H9 (cell line): ENCODE measurements around the gene PDCD4. TPM values are rescaled to one million over a fixed set of nuclear protein-coding genes. Genes with fewer than 3 reads are reported as not detected.

Experiments
- DNase-seq: peaks from one replicate; pipeline ENCODE4 v3.0.0-alpha.2; 2017
- H2AFZ ChIP-seq: one replicate; pipeline ENCODE4 v1.6.1; 2013; ENCODE audit warnings: mild to moderate bottlenecking, low read length, control low read depth, moderate library complexity
- H2AK5ac ChIP-seq: 2 replicates; pipeline ENCODE4 v1.6.1; 2013; ENCODE audit warnings: low read length, control low read depth, mixed read lengths; ENCODE audit not compliant: insufficient read length
- H2BK120ac ChIP-seq: one replicate; pipeline ENCODE4 v1.6.1; 2013; ENCODE audit warnings: low read depth, mild to moderate bottlenecking, low read length, control low read depth, inconsistent platforms; ENCODE audit not compliant: poor library complexity, severe bottlenecking
- H2BK12ac ChIP-seq: 2 replicates; pipeline ENCODE4 v1.6.1; 2013; ENCODE audit warnings: low read length, control low read depth, mixed read lengths, low read depth; ENCODE audit not compliant: insufficient read length
- H2BK15ac ChIP-seq: 2 replicates; pipeline ENCODE4 v1.6.1; 2013; ENCODE audit warnings: low read depth, low read length, control low read depth
- H2BK20ac ChIP-seq: one replicate; pipeline ENCODE4 v1.6.1; 2013; ENCODE audit warnings: low read depth, mild to moderate bottlenecking, low read length, control low read depth, inconsistent platforms; ENCODE audit not compliant: poor library complexity, severe bottlenecking
- H2BK5ac ChIP-seq: 2 replicates; pipeline ENCODE4 v1.6.1; 2013; ENCODE audit warnings: low read length, control low read depth, mixed read lengths; ENCODE audit not compliant: insufficient read length
- H3K14ac ChIP-seq: 2 replicates; pipeline ENCODE4 v1.6.1; 2013; ENCODE audit warnings: low read length, control low read depth; ENCODE audit not compliant: insufficient read depth
- H3K18ac ChIP-seq: 2 replicates; pipeline ENCODE4 v1.6.1; 2013; ENCODE audit warnings: low read depth, mild to moderate bottlenecking, mixed read lengths, low read length, control low read depth; ENCODE audit not compliant: insufficient read length
- H3K23ac ChIP-seq: 2 replicates; pipeline ENCODE4 v1.6.1; 2013; ENCODE audit warnings: low read length, control low read depth, mixed read lengths, low read depth; ENCODE audit not compliant: insufficient read length
- H3K23me2 ChIP-seq: 2 replicates; pipeline ENCODE4 v1.6.1; 2013; ENCODE audit warnings: low read depth, mild to moderate bottlenecking, mixed read lengths, low read length, control low read depth; ENCODE audit not compliant: insufficient read length, poor library complexity, severe bottlenecking
- H3K27ac ChIP-seq: 2 replicates; pipeline ENCODE4 v1.5.1; 2013; ENCODE audit warnings: low read length, control low read depth, mixed read lengths, low read depth; ENCODE audit not compliant: insufficient read length
- H3K27me3 ChIP-seq: 2 replicates; pipeline ENCODE4 v1.6.1; 2013; ENCODE audit warnings: low read length, control low read depth, inconsistent platforms; ENCODE audit not compliant: insufficient read depth
- H3K4ac ChIP-seq: 2 replicates; pipeline ENCODE4 v1.6.1; 2013; ENCODE audit warnings: low read depth, mild to moderate bottlenecking, control low read depth, inconsistent platforms, low read length, moderate library complexity
- H3K4me1 ChIP-seq: 2 replicates; pipeline ENCODE4 v1.6.1; 2013; ENCODE audit warnings: low read length, control low read depth, inconsistent platforms; ENCODE audit not compliant: insufficient read depth
- H3K4me2 ChIP-seq: 2 replicates; pipeline ENCODE4 v1.6.1; 2013; ENCODE audit warnings: low read length, control low read depth, mixed read lengths; ENCODE audit not compliant: insufficient read length, insufficient read depth
- H3K56ac ChIP-seq: 2 replicates; pipeline ENCODE4 v1.6.1; 2013; ENCODE audit warnings: low read depth, mild to moderate bottlenecking, mixed read lengths, low read length, control low read depth; ENCODE audit not compliant: insufficient read length
- H3K79me1 ChIP-seq: 2 replicates; pipeline ENCODE4 v1.6.1; 2013; ENCODE audit warnings: low read depth, mild to moderate bottlenecking, moderate library complexity, low read length, control low read depth, inconsistent platforms; ENCODE audit not compliant: insufficient read depth, poor library complexity, severe bottlenecking
- H3K79me2 ChIP-seq: 2 replicates; pipeline ENCODE4 v1.6.1; 2013; ENCODE audit warnings: low read length, control low read depth, inconsistent platforms; ENCODE audit not compliant: insufficient read depth
- H3K9ac ChIP-seq: 2 replicates; pipeline ENCODE4 v1.6.1; 2013; ENCODE audit warnings: low read length, control low read depth, mixed read lengths; ENCODE audit not compliant: insufficient read length; ENCODE audit errors: extremely low read depth
- H3K9me3 ChIP-seq: one replicate; pipeline ENCODE4 v1.6.1; 2013; ENCODE audit warnings: low read depth, low read length, inconsistent platforms; ENCODE audit not compliant: control insufficient read depth
- H3T11ph ChIP-seq: one replicate; pipeline ENCODE4 v1.6.1; 2013; ENCODE audit warnings: mild to moderate bottlenecking, low read length, control low read depth, inconsistent platforms
- H4K20me1 ChIP-seq: one replicate; pipeline ENCODE4 v1.6.1; 2013; ENCODE audit not compliant: control insufficient read depth, insufficient read length, insufficient read depth
- H4K5ac ChIP-seq: 2 replicates; pipeline ENCODE4 v1.6.1; 2013; ENCODE audit warnings: low read depth, mild to moderate bottlenecking, mixed read lengths, low read length, control low read depth; ENCODE audit not compliant: insufficient read length
- H4K8ac ChIP-seq: replicated peaks from 2 replicates; pipeline ENCODE4 v1.6.1; 2013; ENCODE audit warnings: low read length, control low read depth, mixed read lengths, low read depth; ENCODE audit not compliant: insufficient read length
- H4K91ac ChIP-seq: 2 replicates; pipeline ENCODE4 v1.6.1; 2013; ENCODE audit warnings: low read depth, mild to moderate bottlenecking, moderate library complexity, mixed read lengths, low read length, control low read depth; ENCODE audit not compliant: insufficient read length
- H3K27ac Mint-ChIP-seq, 3 experiments: 2 replicates in 2 of 3; 3 replicates in 1 of 3; pipeline ENCODE4 v1.8.0; 2020 to 2021; ENCODE audit warnings: mixed read lengths in 3 of 3, mild to moderate bottlenecking in 1 of 3, moderate library complexity in 1 of 3
- H3K27me3 Mint-ChIP-seq: 2 replicates; pipeline ENCODE4 v1.8.0; 2021; ENCODE audit warnings: low read depth, mild to moderate bottlenecking, moderate library complexity, mixed read lengths
- H3K36me3 Mint-ChIP-seq, 3 experiments: 2 replicates in 2 of 3; 3 replicates in 1 of 3; pipeline ENCODE4 v1.8.0; 2020 to 2021; ENCODE audit warnings: low read depth in 3 of 3, mixed read lengths in 3 of 3; ENCODE audit not compliant: insufficient read depth in 1 of 3
- H3K4me1 Mint-ChIP-seq, 2 experiments: 2 replicates each; pipeline ENCODE4 v1.8.0; 2020; ENCODE audit warnings: mixed read lengths in 2 of 2
- H3K4me3 Mint-ChIP-seq, 2 experiments: 2 replicates in 1 of 2; 3 replicates in 1 of 2; pipeline ENCODE4 v1.8.0; 2020 to 2021; ENCODE audit warnings: mild to moderate bottlenecking in 2 of 2, mixed read lengths in 2 of 2, moderate library complexity in 1 of 2
- H3K9me3 Mint-ChIP-seq, 2 experiments: 2 replicates in 1 of 2; 3 replicates in 1 of 2; pipeline ENCODE4 v1.8.0; 2020; ENCODE audit warnings: mild to moderate bottlenecking in 2 of 2, mixed read lengths in 2 of 2, moderate library complexity in 1 of 2
- WGBS: extraction: QIAGEN DNeasy Blood & Tissue Kit; methylation state at CpG from one replicate; pipeline ENCODE4 v1.1.7; 2013; ENCODE audit warnings: missing lambda C conversion rate, low lambda C conversion rate, mixed read lengths; ENCODE audit not compliant: insufficient read length; ENCODE audit errors: extremely low coverage; 5-methylcytosine and 5-hydroxymethylcytosine counted together
- total RNA-seq: library from RNA; stranded (reverse); gene quantifications from 2 replicates; pipeline ENCODE4 v1.2.1, GENCODE V29; 2021
- TF ChIP-seq, protein P1 (sequence below): fragments of 200-600 bp; sonication (generic); conservative IDR thresholded peaks from 3 replicates; pipeline ENCODE4 v1.8.0; 2021; ENCODE audit warnings: antibody characterized with exemption, mild to moderate bottlenecking

PDCD4 gene
- total RNA-seq, 1 experiment from 2014 or later = 29.3 TPM

DNA sequence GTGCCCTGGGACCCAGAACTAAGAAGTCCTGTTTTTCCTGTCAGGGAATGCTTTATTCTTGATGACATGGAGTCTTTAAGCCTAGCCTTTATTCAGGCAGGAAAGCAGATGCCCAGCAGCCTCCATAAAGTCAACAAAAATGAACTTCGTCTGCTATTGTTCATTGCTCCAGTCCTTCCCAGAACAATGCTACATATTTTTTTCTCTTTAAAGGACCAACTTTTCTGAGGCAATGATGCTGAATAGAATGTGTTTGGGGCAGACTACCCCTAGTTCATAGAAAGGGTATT lies 47.6 kb upstream of the PDCD4 start:
- H2BK15ac ChIP-seq = no peak overlapping the region
- no peak overlapping the region for H4K8ac ChIP-seq
- Mint-ChIP-seq H3K36me3 (no peaks in the 10 kb centered on the region), H3K27me3 (no peaks in the 10 kb centered on the region), H3K4me1 (peaks cover 15 to 27% of the 10 kb centered on the region in 2 experiments), H3K27ac (no peak overlapping the region), H3K9me3 (no peaks in the 10 kb centered on the region), H3K4me3 (no peak overlapping the region)
- no peak overlapping the region for H4K91ac ChIP-seq
- no peak overlapping the region for H3K56ac ChIP-seq
- no peak overlapping the region for H3K4me2 ChIP-seq
- no peak for DNase-seq
- no peak overlapping the region for H2AK5ac ChIP-seq
- no peaks in the 10 kb centered on the region for H3K9me3 ChIP-seq
- no peak overlapping the region for H3K9ac ChIP-seq
- no peak overlapping the region for H3K14ac ChIP-seq
- no peak overlapping the region for H3K18ac ChIP-seq
- H4K5ac ChIP-seq = no peak overlapping the region
- no peaks in the 10 kb centered on the region for H3K79me2 ChIP-seq
- no peak overlapping the region for H2BK12ac ChIP-seq
- H3K79me1 ChIP-seq = no peaks in the 10 kb centered on the region
- H2BK20ac ChIP-seq = no peak overlapping the region
- H2AFZ ChIP-seq = no peak overlapping the region
- H3K4ac ChIP-seq = no peak overlapping the region
- WGBS = no CpG with 5 or more reads among the region's 1 CpG
- H2BK120ac ChIP-seq = no peak overlapping the region
- no peak overlapping the region for H3K23ac ChIP-seq
- no peaks in the 10 kb centered on the region; the same call in 1 of the 2 replicates for H3K4me1 ChIP-seq
- TF ChIP-seq, protein P1, sequence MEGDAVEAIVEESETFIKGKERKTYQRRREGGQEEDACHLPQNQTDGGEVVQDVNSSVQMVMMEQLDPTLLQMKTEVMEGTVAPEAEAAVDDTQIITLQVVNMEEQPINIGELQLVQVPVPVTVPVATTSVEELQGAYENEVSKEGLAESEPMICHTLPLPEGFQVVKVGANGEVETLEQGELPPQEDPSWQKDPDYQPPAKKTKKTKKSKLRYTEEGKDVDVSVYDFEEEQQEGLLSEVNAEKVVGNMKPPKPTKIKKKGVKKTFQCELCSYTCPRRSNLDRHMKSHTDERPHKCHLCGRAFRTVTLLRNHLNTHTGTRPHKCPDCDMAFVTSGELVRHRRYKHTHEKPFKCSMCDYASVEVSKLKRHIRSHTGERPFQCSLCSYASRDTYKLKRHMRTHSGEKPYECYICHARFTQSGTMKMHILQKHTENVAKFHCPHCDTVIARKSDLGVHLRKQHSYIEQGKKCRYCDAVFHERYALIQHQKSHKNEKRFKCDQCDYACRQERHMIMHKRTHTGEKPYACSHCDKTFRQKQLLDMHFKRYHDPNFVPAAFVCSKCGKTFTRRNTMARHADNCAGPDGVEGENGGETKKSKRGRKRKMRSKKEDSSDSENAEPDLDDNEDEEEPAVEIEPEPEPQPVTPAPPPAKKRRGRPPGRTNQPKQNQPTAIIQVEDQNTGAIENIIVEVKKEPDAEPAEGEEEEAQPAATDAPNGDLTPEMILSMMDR = no peak
- H3K27ac ChIP-seq = no peak overlapping the region
- H3K27me3 ChIP-seq = no peaks in the 10 kb centered on the region
- no peak overlapping the region for H3T11ph ChIP-seq
- H2BK5ac ChIP-seq = no peak overlapping the region
- no peaks in the 10 kb centered on the region for H4K20me1 ChIP-seq
- H3K23me2 ChIP-seq = no peaks in the 10 kb centered on the region
